ENCODE results near the gene CFAP210.
"Not testable (repeated sequence)": the region's sequence is repeated elsewhere in the genome, so short reads cannot be mapped to it uniquely, and the experiment has no call there.

Gene CFAP210

GRCh38 chr2:169713331-169713730 is 19.1 kb upstream of the CFAP210 start:
- no peak for DNase-seq (ENCODE audit: low read depth in 1 of 2, low spot score in 1 of 2)

- no peak for DNase-seq (ENCODE audit: low read depth in 1 of 2, low spot score in 1 of 2)
Measured at GRCh38 chr2:169712791-169713227, 18.6 kb upstream of the CFAP210 start.

GRCh38 chr2:169711751-169712509 is 17.7 kb upstream of the CFAP210 start:
- DNase-seq (ENCODE audit: low read depth in 1 of 2, low spot score in 1 of 2), result no peak

- no peak for DNase-seq (ENCODE audit: low read depth in 1 of 2, low spot score in 1 of 2)
Measured at GRCh38 chr2:169709981-169710380, 15.8 kb upstream of the CFAP210 start.

- DNase-seq (ENCODE audit: low read depth in 1 of 2, low spot score in 1 of 2), result no peak
Measured at GRCh38 chr2:169709331-169709730, 15.1 kb upstream of the CFAP210 start.

GRCh38 chr2:169707626-169708025 is 13.4 kb upstream of the CFAP210 start:
- DNase-seq (ENCODE audit: low read depth in 1 of 2, low spot score in 1 of 2), result no peak

- DNase-seq (ENCODE audit: low read depth in 1 of 2, low spot score in 1 of 2), result no peak
Measured at GRCh38 chr2:169705927-169706326, 11.7 kb upstream of the CFAP210 start.

GRCh38 chr2:169704160-169704708 is 10.0 kb upstream of the CFAP210 start:
- no peak for DNase-seq (ENCODE audit: low read depth in 1 of 2, low spot score in 1 of 2)

- DNase-seq (ENCODE audit: low read depth in 1 of 2, low spot score in 1 of 2), result no peak
Measured at GRCh38 chr2:169702996-169703395, 8.8 kb upstream of the CFAP210 start.

- not testable (repeated sequence) for DNase-seq (ENCODE audit: low read depth in 1 of 2, low spot score in 1 of 2)
Measured at GRCh38 chr2:169699173-169699572, 5.0 kb upstream of the CFAP210 start.

- DNase-seq (ENCODE audit: low read depth in 1 of 2, low spot score in 1 of 2), result no peak
Measured at GRCh38 chr2:169696381-169696780, 2.2 kb upstream of the CFAP210 start.

- DNase-seq (ENCODE audit: low read depth in 1 of 2, low spot score in 1 of 2), result no peak
Measured at GRCh38 chr2:169694894-169695260, 672 bp upstream of the CFAP210 start.

- DNase-seq (ENCODE audit: low read depth in 1 of 2, low spot score in 1 of 2), result no peak
Measured at GRCh38 chr2:169693360-169693759, 845 bp downstream of the CFAP210 start.

GRCh38 chr2:169692718-169693117 is 1.5 kb downstream of the CFAP210 start:
- no peak for DNase-seq (ENCODE audit: low read depth in 1 of 2, low spot score in 1 of 2)

- no peak for DNase-seq (ENCODE audit: low read depth in 1 of 2, low spot score in 1 of 2)
Measured at GRCh38 chr2:169690958-169691357, 3.2 kb downstream of the CFAP210 start.

- DNase-seq (ENCODE audit: low read depth in 1 of 2, low spot score in 1 of 2), result not testable (repeated sequence)
Measured at GRCh38 chr2:169687943-169688342, 6.3 kb downstream of the CFAP210 start.

GRCh38 chr2:169686825-169687224 is 7.4 kb downstream of the CFAP210 start:
- DNase-seq (ENCODE audit: low read depth in 1 of 2, low spot score in 1 of 2), result not testable (repeated sequence)

- not testable (repeated sequence) for DNase-seq (ENCODE audit: low read depth in 1 of 2, low spot score in 1 of 2)
Measured at GRCh38 chr2:169684712-169685111, 9.5 kb downstream of the CFAP210 start.

- DNase-seq (ENCODE audit: low read depth in 1 of 2, low spot score in 1 of 2), result no peak
Measured at GRCh38 chr2:169684135-169684565, 10.1 kb downstream of the CFAP210 start.

- no peak for DNase-seq (ENCODE audit: low read depth in 1 of 2, low spot score in 1 of 2)
Measured at GRCh38 chr2:169683425-169684134, 10.6 kb downstream of the CFAP210 start.

GRCh38 chr2:169683054-169683424 is 11.2 kb downstream of the CFAP210 start:
- no peak for DNase-seq (ENCODE audit: low read depth in 1 of 2, low spot score in 1 of 2)

- no peak for DNase-seq (ENCODE audit: low read depth in 1 of 2, low spot score in 1 of 2)
Measured at GRCh38 chr2:169676850-169677249, 17.4 kb downstream of the CFAP210 start.
